Activated CD4-positive, alpha-beta T cell treated with anti-CD3 and anti-CD28 coated beads, Interleukin-2, amount 10 ng/mL, durations not matched to agents 7 days and 5 days (primary cell): ENCODE data around the gene EYA2. TPM values are rescaled to one million over a fixed set of nuclear protein-coding genes. Genes with fewer than 3 reads are reported as not detected.

Experiments
- CTCF ChIA-PET: fragments of 350-600 bp; sonication (Branson Sonifier 250); formaldehyde crosslinking; loops from one replicate; lab custom pipeline; 2021; ENCODE audit warnings: antibody characterized with exemption; lab: Charles Lee
- POLR2A ChIA-PET: fragments of 350-600 bp; sonication (Branson Sonifier 250); formaldehyde crosslinking; loops from one replicate; lab custom pipeline; 2021; ENCODE audit warnings: antibody characterized with exemption; lab: Charles Lee
- DNase-seq: peaks from one replicate; pipeline ENCODE4 v3.0.0-alpha.2; 2020
- H3K27ac Mint-ChIP-seq: one replicate; pipeline ENCODE4 v1.8.0; 2021; ENCODE audit warnings: mild to moderate bottlenecking, moderate library complexity, mixed read lengths
- H3K27me3 Mint-ChIP-seq: one replicate; pipeline ENCODE4 v1.8.0; 2021; ENCODE audit warnings: mixed read lengths
- H3K36me3 Mint-ChIP-seq: one replicate; pipeline ENCODE4 v1.8.0; 2021; ENCODE audit warnings: low read depth, mixed read lengths
- H3K4me1 Mint-ChIP-seq: one replicate; pipeline ENCODE4 v1.8.0; 2021; ENCODE audit warnings: mixed read lengths
- H3K4me3 Mint-ChIP-seq: one replicate; pipeline ENCODE4 v1.8.0; 2021; ENCODE audit warnings: mild to moderate bottlenecking, moderate library complexity, mixed read lengths
- H3K9me3 Mint-ChIP-seq: one replicate; pipeline ENCODE4 v1.8.0; 2021; ENCODE audit warnings: mixed read lengths
- total RNA-seq, 2 experiments: library from RNA; stranded (reverse); gene quantifications; one replicate each; pipeline ENCODE4 v1.2.3, GENCODE V29; 2021

Gene EYA2
- total RNA-seq, 2 experiments from 2014 or later = not detected

DNA sequence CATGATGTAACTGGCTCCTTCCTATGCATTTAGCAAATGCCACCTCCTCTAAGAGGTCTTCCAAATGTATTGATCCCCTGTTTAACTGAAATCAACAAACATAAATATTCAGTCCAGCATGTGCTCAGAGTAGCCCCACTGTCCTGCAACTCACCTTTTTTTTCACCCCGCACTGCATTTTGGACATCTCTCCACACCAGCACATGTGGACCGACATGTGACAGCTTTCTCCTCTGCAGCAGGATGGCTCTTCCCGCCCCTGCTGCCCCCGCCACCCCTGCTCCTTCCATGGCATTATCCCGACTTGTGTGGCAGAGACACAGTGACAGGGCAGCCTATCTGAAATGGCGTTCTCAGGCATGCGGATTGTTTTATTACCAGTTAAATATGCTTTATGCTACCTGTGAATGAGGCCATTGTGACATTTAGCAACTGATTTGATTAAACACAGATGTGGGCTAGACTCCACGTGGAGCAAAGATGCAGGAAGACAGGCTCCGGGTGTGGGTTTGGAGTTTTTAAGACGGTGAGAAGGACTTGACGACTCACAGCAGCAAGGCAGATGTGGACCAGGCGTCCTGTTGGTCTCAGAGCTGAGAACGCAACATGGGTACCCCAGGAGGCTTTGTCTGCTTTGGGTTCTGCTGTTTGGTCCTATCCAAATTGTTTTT, 161.2 kb downstream of the EYA2 start:
- Mint-ChIP-seq H3K9me3 (no peaks in the 10 kb centered on the region), H3K4me1 (no peaks in the 10 kb centered on the region), H3K27ac (no peak overlapping the region), H3K4me3 (no peak overlapping the region), H3K36me3 (no peaks in the 10 kb centered on the region), H3K27me3 (peaks cover 2% of the 10 kb centered on the region)
- CTCF ChIA-PET = interaction anchor here (0.7 kb wide), 1 partner anchor 971 kb away, joined by 3 read pairs; no protein-coding TSS in a partner anchor
- POLR2A ChIA-PET = no interaction called here
- no peak for DNase-seq

DNA sequence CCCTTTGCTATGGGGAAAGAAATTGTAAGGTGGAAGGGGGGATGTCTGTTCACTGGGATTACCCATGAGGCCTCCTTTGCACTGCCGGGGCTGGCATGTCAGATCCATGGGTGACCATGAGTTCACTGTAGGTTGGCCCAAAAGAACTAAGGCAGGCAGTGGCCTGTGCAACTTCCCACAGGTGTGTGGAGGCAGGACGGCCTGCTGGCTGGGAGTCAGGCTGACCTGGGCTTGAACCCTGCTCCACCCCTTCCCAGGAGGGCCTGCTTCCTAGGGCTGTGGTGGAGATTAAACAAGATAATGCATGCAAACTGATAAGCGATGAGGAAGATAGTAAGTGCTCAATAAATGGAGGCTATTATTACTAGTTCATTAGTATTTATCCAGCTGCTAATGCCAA, 163.0 kb downstream of the EYA2 start:
- Mint-ChIP-seq H3K27ac (no peak overlapping the region), H3K4me1 (no peaks in the 10 kb centered on the region), H3K4me3 (no peak overlapping the region), H3K36me3 (no peaks in the 10 kb centered on the region), H3K27me3 (peaks cover 2% of the 10 kb centered on the region), H3K9me3 (no peaks in the 10 kb centered on the region)
- CTCF ChIA-PET = interaction anchor here (0.5 kb wide), 1 partner anchor 67 kb away, joined by 3 read pairs; no protein-coding TSS in a partner anchor
- POLR2A ChIA-PET = no interaction called here
- no peak for DNase-seq

- ChIA-PET POLR2A (no interaction called here), CTCF (interaction anchor here (0.5 kb wide), 1 partner anchor 67 kb away, joined by 3 read pairs; no protein-coding TSS in a partner anchor)
- Mint-ChIP-seq H3K4me1 (no peaks in the 10 kb centered on the region), H3K36me3 (no peaks in the 10 kb centered on the region), H3K27ac (no peak overlapping the region), H3K4me3 (no peak overlapping the region), H3K27me3 (peaks cover 5% of the 10 kb centered on the region), H3K9me3 (no peaks in the 10 kb centered on the region)
- DNase-seq = no peak
These were observed 163.6 kb downstream of the EYA2 start for GRCh38 chr20:47058236-47058635.

DNA sequence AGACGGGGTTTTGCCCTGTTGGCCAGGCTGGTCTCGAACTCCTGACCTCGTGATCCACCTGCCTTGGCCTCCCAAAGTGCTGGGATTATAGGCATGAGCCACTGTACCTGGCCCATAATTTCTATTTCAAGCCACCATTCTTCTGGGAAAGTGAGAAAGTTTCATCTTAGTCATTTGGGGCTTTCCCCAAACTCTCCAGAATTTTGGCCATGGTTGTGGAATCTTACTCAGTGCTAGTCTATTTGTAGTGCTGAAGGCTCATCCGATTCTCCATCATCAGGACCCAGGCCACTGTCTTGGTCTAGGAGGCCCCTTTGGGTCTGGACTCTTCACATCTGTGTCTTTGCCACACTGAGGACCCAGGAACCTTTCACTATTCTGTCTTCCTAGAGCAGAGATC, 164.9 kb downstream of the EYA2 start:
- Mint-ChIP-seq H3K4me3 (no peak overlapping the region), H3K4me1 (no peaks in the 10 kb centered on the region), H3K27me3 (peaks cover 6% of the 10 kb centered on the region), H3K36me3 (no peaks in the 10 kb centered on the region), H3K9me3 (no peaks in the 10 kb centered on the region), H3K27ac (no peak overlapping the region)
- POLR2A ChIA-PET = no interaction called here
- no peak for DNase-seq
- CTCF ChIA-PET = no interaction called here

DNA sequence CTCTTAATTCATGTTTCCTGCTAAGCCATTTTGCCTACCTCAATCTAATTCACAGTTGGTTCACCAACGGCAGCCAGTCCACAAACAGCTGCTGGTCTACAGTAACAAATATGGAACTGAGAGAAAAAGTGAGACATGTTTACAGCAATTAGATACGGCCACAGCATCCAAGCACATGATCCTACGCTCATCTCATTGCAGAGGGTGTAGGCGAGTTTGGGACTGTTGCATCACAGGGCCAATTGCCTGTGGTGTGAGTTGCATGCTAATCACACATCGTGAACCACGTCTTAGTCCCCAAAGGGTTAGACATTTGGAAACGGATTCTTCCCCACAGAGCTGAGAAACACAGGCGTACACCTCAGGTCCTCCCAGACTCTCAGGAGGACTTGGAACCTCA, 166.9 kb downstream of the EYA2 start:
- no peak for DNase-seq
- POLR2A ChIA-PET = no interaction called here
- CTCF ChIA-PET = interaction anchor here (0.7 kb wide), 1 partner anchor 1883 kb away, joined by 7 read pairs; no protein-coding TSS in a partner anchor

GRCh38 chr20:47062226-47062890, 167.7 kb downstream of the EYA2 start:
- DNase-seq = no peak
- no peaks in the 10 kb centered on the region for H3K36me3 Mint-ChIP-seq
- CTCF ChIA-PET = no interaction called here
- POLR2A ChIA-PET = no interaction called here
- peaks cover 7% of the 10 kb centered on the region for H3K27me3 Mint-ChIP-seq
- H3K4me1 Mint-ChIP-seq = no peaks in the 10 kb centered on the region
- H3K4me3 Mint-ChIP-seq = no peak overlapping the region
- no peak overlapping the region for H3K27ac Mint-ChIP-seq
- H3K9me3 Mint-ChIP-seq = peaks cover 9% of the 10 kb centered on the region

More for the DNA sequence above, 166.9 kb downstream of the EYA2 start:
- peaks cover 7% of the 10 kb centered on the region for H3K27me3 Mint-ChIP-seq
- H3K36me3 Mint-ChIP-seq = no peaks in the 10 kb centered on the region
- no peak overlapping the region for H3K27ac Mint-ChIP-seq
- peaks cover 2% of the 10 kb centered on the region for H3K9me3 Mint-ChIP-seq
- H3K4me1 Mint-ChIP-seq = no peaks in the 10 kb centered on the region
- no peak overlapping the region for H3K4me3 Mint-ChIP-seq

GRCh38 chr20:47063407-47063806, 168.8 kb downstream of the EYA2 start:
- H3K27me3 Mint-ChIP-seq = peaks cover 9% of the 10 kb centered on the region
- H3K27ac Mint-ChIP-seq = no peak overlapping the region
- ChIA-PET CTCF (no interaction called here), POLR2A (no interaction called here)
- no peaks in the 10 kb centered on the region for H3K36me3 Mint-ChIP-seq
- H3K9me3 Mint-ChIP-seq = peaks cover 18% of the 10 kb centered on the region
- DNase-seq = no peak
- no peak overlapping the region for H3K4me3 Mint-ChIP-seq
- no peaks in the 10 kb centered on the region for H3K4me1 Mint-ChIP-seq

DNA sequence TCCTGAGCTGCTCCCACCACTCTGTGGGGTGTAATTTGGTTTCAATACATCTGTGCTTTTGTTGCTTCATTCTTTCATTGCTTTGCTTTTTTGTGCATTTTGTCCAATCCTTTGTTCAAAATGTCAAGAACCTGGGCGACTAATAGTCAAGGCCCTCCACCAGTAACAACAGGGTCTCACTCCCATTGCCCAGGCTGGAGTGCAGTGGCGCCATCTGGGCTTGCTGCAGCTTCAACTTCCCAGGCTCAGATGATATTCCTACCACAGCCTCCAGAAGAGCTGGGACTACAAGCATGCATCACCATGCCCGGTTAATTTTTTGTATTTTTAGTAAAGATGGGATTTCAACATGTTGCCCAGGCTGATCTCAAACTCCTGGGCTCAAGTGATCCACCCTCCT, 169.2 kb downstream of the EYA2 start:
- Mint-ChIP-seq H3K27ac (no peak overlapping the region), H3K27me3 (peaks cover 9% of the 10 kb centered on the region), H3K4me1 (no peaks in the 10 kb centered on the region), H3K4me3 (no peak overlapping the region), H3K9me3 (peaks cover 20% of the 10 kb centered on the region), H3K36me3 (no peaks in the 10 kb centered on the region)
- no peak for DNase-seq
- CTCF ChIA-PET = no interaction called here
- POLR2A ChIA-PET = no interaction called here

- no peak for DNase-seq
- POLR2A ChIA-PET = no interaction called here
- peaks cover 23% of the 10 kb centered on the region for H3K9me3 Mint-ChIP-seq
- CTCF ChIA-PET = no interaction called here
- H3K27ac Mint-ChIP-seq = no peak overlapping the region
- H3K4me3 Mint-ChIP-seq = no peak overlapping the region
- no peaks in the 10 kb centered on the region for H3K36me3 Mint-ChIP-seq
- H3K4me1 Mint-ChIP-seq = no peaks in the 10 kb centered on the region
- peaks cover 7% of the 10 kb centered on the region for H3K27me3 Mint-ChIP-seq
These were observed 172.0 kb downstream of the EYA2 start for GRCh38 chr20:47066484-47067270.

- ChIA-PET CTCF (no interaction called here), POLR2A (no interaction called here)
- H3K27ac Mint-ChIP-seq = no peak overlapping the region
- H3K4me1 Mint-ChIP-seq = no peaks in the 10 kb centered on the region
- peaks cover 7% of the 10 kb centered on the region for H3K27me3 Mint-ChIP-seq
- no peak overlapping the region for H3K4me3 Mint-ChIP-seq
- no peaks in the 10 kb centered on the region for H3K36me3 Mint-ChIP-seq
- peaks cover 23% of the 10 kb centered on the region for H3K9me3 Mint-ChIP-seq
- DNase-seq = no peak
These were observed 173.1 kb downstream of the EYA2 start for GRCh38 chr20:47067776-47068175.

GRCh38 chr20:47070176-47070575, 175.5 kb downstream of the EYA2 start:
- DNase-seq = no peak
- POLR2A ChIA-PET = no interaction called here
- H3K9me3 Mint-ChIP-seq = peaks cover 23% of the 10 kb centered on the region

GRCh38 chr20:47071646-47072185, 177.1 kb downstream of the EYA2 start:
- Mint-ChIP-seq H3K4me3 (no peak overlapping the region), H3K36me3 (no peaks in the 10 kb centered on the region), H3K9me3 (peaks cover 24% of the 10 kb centered on the region), H3K27ac (no peak overlapping the region), H3K4me1 (no peaks in the 10 kb centered on the region), H3K27me3 (peaks cover 4% of the 10 kb centered on the region)
- ChIA-PET POLR2A (no interaction called here), CTCF (no interaction called here)
- DNase-seq = no peak

More at GRCh38 chr20:47070176-47070575, 175.5 kb downstream of the EYA2 start:
- peaks cover 2% of the 10 kb centered on the region for H3K27me3 Mint-ChIP-seq
- H3K4me1 Mint-ChIP-seq = no peaks in the 10 kb centered on the region
- CTCF ChIA-PET = no interaction called here
- no peak overlapping the region for H3K27ac Mint-ChIP-seq
- no peaks in the 10 kb centered on the region for H3K36me3 Mint-ChIP-seq
- no peak overlapping the region for H3K4me3 Mint-ChIP-seq
